GM18502 (cell line): Measurements from ENCODE around the gene HOXA6.

ENCODE experiments used
- ATAC-seq: cut with Tn5 transposase; IDR thresholded peaks from one replicate; pipeline ENCODE4 v1.9.1; 2021; ENCODE audit warnings: mild to moderate bottlenecking; ENCODE audit not compliant: unreplicated experiment, poor library complexity

HOXA6 gene

DNA sequence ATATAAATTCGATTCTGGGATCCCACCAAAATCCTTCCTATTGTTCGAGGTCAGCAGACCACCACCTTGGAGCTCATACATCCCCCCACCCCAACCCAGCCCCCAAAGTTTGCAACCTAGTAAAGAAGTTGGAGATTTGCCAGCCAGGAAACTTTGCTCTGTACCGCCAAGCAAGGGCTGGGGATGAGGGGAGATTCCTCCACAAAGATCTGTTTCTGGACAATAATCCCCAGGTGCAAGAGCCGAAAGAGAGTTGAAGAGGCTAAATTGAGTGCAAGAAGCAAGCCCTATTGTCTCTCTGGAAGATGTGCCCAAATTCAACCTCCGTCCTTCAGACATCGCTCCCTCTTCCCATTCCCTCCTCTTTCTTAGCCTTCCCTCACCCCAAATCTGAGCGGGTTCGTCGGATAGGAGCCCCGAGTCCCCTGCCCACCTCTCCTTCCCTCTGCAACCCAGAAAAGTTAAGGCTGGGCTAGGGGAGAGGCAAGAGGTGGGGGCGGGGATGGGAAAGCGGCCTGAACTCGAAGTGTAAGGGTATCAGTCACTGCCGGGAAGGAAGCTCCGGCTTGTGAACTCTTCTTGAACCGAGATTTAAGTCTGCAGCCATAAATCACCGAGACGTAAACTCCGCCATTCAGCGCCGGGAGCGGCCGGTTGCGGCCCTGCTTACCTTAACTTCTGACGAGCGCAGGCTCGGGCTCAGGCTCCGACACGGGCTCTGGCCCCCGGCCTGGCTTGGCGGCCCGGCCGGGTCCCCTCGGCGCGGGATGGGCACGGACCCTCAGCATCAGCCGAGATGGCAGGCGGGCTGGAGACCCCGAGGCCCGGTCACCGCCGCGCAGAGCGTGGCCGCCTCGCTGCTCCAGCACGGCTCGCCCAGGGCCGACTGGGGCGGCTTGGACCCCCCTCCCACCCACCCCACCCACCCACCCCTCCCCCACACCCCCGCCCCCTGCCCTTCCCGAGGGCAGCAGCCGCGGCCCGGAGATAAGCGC, 34.3 kb downstream of the HOXA6 start:
- ATAC-seq: no peak

DNA sequence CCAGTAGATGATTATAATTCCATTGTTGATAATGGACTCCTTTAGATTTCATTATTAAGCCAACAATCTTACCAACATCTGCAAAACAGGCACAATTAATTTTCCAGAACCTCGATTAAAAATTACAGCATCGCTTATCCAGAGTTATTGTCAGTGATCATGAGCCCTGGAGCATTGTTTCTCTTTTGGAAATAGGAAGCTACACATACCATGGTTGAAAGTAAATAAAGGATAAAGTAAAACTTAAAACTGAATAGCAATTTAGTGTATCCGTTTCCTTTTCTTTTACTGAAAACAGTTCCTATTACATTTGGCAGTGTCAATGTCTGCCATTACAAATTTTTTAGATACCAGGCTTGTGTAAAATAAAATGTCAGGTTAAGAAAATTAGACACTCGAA, 35.2 kb downstream of the HOXA6 start:
- no peak for ATAC-seq

DNA sequence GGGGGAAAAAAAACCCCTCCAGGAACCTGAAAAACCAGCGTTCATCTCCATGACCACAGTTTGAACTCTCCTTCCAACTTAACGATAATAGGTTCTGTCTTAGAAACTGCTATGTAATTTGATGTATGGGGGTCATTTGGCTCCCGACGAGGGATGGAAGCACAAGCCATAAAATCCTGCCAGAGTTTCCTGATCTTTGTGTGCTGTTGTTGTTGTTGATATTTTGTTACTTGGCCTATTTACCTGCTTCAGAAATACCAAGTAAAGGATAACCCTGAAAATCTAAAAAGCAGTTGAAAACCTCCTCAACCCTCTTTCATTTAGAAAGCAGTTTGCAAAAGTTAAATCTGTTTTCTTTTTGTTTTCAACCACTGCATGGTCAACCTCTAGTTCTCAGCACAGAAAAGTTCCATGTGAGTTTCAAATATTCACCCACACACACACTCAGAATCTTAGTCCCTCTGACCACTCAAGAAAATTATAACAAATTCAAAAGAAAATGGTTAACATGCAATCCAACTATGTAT, 35.8 kb downstream of the HOXA6 start:
- ATAC-seq: no peak

DNA sequence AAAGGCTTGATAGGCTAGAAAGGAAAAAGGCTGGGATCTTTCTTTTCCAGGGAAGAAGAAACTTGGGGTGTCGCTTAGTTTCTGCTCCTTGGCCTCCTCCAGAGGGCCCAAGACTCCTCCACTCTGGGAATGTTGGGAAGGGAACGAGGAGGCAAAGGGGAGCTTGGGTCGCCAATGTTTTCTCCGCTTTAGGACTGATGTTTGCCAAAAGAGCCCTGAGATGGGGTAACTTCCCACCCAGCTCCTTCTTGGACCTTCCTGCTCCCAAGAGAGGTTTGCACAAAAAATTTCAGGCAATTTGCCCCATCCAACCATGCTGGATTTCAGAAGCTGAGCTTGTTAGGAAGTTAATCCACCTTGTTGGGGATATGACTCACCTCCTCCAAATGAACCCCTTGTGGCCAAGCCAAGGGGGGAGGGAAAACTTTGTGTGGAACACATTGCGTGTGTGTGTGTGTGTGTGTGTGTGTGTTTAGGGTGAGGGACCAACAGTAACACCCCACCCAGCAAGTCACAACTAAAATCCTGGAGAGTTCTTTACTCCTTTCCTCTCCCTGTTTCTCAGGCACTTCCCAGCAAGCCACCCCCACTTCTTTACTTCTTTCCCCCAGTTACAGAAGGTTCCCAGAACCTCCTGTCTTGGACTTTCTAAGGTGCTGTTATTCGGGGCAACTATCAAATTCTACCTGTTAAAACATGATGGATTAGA, 36.4 kb downstream of the HOXA6 start:
- ATAC-seq: no peak

DNA sequence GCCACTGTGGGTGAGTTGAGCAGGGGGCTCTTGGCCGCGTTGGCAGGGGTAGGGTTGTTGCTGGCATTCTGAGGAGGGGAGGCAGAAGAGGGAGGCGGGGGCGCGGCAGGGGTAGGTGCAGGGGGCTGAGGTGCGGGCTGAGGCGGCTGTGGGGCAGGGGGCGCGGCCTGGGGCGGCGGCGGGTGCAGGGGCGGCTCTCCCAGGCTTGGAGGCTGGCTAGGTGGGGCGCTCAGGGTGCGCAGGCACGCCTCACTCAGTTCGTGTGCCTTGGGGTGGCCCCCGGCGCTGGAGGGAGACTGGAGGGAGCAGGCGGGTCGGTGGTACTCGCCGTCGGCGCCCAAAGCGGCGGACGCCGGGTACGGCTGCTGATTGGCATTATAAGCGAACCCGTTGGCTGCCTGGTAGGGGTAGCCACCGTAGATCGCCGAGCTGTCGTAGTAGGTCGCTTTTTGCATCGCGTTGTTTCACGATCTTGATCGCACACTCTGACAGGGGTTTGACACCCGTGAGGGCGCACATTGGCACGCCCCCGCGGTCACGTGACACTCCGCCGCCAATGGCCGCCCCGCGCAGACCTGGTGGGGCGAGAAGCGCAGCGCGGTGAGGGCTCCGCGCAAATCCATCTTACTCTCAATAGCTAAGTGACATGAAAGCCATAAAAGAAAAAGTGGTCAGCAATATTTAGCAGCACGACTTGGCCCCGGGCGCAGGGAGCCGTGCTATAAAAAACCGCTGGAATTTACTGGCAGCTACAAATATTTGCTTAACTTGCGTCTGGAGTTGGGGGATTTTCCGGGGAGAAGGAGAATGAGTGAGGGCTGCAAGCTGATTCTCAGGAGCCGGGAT, 37.2 kb downstream of the HOXA6 start:
- ATAC-seq: no peak

DNA sequence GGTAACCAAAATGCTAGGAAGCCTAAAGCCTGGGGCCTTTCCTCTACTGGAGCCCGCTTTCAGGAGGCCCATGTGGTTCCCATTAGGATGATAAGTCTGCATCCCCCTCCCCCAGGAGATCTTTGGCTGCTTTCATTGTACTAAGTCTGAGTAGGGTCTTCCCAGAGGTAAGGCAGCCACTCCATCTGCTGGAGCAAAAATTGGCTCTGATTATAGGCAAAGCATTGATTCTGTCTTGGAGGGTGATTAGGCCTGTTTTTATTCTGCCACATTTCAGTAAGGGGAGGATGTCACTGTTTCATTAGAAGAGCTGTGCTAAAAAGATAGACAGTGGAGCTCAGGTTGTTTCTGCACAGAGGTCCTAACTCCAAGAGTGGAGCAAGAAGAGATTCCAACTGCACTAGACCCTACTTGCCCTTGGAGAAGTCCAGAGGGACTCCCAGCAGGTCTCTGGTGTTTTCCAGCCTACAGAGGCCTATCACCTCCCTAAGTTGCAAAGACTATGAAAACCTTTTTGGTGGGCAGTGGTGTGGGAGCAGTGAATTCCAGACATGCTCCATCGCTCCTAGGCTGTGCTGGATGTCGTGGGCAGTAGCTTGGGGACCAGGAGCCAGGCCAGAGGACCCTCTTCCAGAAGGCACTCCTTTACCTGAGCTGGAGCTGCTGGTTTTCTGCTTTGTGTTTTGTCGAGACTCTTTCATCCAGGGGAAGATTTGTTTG, 37.9 kb downstream of the HOXA6 start:
- no peak for ATAC-seq

DNA sequence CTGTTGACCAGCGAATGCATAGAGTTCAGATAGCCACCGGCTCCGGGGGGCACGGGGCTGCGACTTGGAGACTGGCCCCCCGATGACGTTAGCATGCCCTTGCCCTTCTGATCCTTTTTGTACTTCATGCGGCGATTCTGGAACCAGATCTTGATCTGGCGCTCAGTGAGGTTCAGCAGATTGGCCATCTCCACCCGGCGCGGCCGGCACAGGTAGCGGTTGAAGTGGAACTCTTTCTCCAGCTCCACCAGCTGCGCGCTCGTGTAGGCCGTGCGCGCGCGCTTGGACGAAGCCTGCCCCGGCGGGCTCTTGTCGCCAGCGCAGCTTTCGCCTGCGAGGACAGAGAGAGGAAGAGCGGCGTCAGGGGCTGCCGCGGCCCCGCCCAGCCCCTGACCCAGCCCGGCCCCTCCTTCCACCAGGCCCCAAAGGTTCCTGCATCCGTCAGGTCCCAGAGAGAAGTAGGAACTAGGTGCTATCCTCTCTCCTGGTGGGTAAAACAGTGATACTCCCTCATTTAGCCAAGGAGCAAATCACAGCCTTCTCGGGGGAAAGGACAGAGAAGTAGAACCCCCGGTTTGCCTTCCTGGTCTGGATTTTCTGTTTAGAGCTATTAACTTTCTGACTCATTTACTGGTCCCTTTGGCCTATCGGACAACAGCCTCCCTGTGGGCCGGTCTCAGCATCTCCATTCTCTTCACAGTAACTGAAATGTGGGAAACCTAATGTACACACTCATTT, 39.0 kb downstream of the HOXA6 start:
- ATAC-seq: no peak

DNA sequence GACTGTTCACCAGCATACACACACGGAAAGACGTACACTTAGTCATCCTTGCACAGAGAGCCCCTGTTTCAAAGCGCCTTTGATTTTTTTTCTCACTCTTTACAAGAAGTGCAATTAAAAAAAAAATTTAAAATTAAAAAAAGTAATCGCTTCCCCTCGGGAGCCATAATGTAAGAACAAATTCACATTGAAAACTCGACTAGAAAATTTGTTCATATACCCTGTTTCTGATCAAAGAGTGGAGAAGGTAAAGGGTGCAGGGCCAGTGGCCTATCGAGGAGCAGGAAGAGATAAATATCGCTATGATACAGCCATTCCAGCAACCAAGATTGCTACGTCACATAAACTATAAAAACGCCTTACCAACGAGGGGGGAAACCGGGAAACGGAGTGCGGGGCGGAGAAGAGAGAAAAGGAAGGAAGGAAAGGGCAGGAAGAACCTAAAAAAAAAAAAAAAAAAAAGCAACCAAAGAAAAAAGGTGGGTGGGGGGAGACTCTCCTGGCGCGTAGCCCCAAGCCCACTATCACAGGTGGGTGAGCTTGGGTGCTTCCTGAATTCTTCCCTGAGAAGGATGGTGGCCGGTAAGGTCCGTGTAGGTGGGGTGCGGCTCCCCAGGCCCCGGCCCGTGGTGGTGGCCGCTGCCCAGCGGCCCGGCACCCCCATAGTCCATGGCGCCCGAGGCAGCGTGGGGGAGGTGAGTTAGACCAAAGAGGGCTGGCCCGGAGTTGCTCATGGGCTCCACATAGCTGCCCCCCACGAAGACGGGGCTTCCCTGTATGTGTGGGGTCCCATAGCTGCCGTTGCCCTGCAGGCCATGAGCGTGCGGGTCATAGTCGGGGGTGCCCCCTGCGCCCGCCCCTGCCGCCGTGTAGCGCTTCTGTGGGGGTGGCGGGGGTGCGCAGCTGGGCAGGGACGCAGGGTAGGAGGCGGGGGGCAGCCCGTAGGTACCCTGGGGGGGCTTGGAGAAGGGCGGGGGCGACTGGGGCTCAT, 39.9 kb downstream of the HOXA6 start:
- no peak for ATAC-seq

DNA sequence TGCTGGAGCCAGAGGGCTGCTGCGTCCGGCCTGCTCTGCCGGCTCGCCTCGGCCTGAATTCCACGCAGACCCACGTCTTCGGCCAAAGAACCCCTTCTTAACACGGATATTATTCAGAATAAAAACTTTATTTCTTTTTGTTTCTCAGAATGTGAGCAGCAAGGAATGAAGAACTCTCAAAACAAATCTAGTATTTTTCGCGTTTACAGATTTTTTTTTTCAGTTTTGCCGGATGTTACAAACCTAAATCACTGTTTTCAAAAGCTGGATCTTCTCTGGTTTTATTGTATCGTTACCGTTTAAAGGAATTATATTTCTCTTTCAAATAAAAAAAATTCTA, 40.7 kb downstream of the HOXA6 start:
- no peak for ATAC-seq

DNA sequence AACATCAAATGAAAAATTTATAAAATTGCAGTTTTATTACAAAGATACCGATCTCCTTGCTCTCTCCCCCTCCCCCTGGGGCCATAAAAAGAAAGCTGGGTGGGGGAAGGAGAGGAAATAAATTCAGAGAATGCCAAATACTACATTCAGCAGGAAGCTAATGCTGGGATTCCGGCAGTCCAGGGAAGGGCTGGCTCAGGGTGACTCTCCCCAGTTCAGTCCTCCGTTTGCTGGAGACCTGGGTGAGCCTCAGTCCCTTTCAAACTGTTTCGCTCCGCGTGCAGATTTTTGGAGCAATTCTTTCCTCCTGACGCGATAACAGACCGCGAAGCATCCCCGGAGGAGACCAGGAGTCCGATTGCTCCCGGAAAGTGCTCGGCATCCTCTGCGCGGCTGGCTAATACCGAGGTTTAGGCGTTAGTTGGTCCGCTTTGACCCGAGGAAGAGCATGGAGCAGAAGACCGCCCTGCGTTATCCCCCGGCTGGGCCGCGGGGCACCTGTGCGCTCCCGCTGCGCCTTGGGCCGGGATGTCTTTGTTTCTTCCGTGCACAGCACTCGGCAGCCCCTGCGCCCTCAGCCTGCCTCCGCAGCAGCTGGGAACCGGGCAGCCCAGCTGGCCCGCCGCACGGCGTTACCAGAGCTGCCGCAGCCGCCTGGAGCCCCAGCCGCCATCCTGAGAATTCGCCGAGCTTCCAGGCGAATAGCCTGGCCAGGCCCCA, 41.2 kb downstream of the HOXA6 start:
- ATAC-seq: no peak

DNA sequence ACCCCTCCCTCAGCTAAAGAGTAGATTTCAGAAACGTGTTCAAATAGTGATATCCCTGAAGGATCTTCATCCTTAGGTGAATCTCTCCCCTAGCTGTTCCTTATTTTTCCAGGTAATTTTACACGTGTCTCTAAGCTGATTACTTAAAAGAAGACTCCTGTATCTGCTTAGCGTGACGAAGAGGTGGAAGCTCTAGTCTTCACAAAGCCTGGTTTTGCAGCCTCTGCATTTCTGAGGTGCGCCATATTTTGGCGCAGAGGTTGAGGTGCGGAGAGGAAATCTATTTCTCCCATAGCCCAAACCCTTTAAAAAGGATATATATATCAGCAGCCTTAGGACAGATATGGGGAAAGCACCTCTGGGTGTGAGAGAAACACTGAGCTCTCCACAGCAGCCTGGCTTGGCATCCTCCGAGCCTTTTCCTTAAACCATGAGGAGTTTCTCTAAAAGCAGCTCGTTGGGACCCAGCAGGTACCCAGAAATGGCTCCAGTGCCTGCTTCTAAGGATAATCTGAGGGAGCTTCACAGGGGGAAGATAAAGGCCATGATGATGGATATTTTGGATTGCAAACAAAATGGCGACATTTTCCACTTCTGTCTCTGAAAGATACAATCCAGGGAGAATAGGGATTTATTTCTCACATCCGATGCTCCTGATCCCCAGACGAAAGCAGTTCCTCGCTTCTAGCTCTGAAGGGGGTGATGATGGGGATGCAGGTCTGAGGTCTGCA, 42.1 kb downstream of the HOXA6 start:
- no peak for ATAC-seq

DNA sequence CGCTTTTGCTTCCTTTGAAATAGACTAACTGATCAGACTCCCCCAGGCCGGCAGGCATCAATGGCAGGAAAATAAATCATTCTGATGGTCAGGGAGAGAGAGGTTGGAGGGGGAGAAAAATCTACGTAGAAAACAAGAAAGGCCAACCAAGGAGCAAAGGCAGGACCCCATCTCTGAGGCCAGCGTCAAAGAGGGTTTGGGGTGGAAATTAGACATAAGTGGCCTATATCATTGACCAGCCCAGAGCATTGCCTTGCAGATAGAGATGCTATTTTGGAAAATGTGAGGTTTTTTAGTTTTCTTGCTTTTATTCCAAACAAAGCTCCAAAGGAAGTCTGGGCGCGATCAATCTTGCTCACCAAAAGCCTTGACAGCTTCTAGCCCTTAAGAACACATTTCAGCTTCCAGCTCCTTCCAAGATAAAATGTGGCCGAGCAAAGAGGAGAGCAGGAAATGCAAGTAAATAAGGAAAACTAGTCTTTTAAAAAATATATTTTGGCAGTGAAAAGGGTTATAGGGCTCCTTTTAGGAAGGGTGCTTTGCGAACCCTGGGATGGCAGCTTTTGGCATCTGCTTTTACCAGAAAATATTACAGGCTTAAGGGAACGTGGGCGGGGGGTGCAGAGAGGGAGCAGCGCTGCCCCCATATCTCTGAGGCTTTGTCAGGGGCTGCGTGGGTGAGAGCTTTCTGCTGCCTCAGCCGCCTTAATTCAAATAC, 43.1 kb downstream of the HOXA6 start:
- no peak for ATAC-seq

DNA sequence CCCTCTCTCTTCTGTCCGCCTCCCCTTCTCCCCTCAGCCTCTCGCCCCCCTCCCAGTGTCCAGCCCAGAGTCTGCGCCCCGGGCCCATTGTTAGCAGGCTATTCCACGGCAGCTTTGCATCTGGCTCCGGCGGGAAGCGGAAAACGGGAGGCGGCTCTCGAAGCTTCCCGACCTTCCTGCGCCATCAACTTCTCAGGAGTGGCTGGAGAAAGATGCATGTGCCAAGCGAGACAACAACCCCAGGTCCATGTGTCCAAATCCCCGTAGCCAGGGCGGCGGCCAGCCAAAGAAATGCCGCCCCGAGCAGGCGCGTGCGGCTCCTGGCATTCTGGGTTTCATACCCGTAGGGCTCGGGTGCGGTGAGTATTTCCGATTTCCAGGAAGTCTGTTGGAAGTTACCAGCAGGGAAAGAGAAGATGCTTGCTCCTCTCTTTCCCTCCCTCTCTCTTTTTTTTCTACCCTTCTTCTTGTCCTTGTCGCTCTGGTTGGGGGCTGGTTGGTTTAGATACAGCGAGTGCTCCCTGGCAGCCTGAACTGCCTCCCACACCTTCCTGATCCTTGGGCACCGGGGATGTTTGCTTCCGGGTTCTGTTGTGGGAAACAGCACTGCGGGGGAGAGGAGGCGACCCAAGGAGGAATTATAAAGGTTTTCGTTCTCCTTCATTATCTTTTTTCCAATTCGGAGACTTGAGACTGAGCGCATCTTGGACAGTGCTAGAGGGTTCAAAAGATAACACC, 43.9 kb downstream of the HOXA6 start:
- no peak for ATAC-seq

DNA sequence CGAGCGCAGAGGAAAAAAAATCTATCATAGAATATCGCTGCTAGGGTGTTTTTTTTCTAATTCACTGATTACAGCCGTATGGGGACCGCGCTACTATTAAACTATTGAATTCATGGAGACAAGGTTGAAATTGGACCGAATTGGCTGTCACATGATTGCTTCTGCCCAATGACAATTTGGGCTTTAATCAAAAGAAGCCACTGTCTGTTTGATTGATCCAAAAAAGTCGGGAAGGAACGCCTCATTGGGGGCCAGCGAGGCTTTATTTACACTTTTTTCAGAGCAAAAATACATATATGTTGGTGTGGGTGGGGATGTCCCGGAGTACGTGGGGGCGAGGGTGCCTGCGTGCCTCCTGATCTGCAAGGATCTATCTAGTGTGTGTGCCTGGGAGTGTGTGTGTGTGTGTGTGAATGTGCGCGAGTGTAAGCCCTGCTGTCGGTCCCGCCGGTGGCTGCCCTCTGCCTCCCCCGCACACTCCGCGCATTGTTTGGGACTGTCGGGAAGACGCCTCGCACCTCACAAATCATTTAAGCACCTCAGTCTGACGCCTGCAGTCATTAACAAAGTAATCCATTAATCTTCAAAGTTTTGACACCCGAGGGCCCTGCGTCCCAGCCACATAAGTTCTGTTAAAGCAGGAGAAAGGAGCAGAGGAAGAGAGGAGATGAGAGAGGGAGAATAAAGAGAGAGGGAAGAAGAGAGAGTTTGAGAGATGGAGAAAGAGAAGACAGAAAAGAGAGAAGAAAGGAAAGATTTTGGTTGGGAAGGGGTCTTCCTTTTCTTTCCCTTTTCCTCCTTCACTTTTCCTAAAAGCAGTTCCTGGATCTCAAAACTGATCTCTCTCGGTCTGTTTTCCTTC, 44.8 kb downstream of the HOXA6 start, which contains the start of gene HOXA2:
Gene HOXA2, minus strand, starts transcription at position 103 of the 862 bp plus-strand sequence. CDS start 183 bp downstream, outside the sequence.
- no peak for ATAC-seq
